AG10803 (cell line): ENCODE data around the gene LTBR.

Experiments
- DNase-seq: peaks from one replicate; pipeline ENCODE4 v3.0.0; 2010; ENCODE audit warnings: low read depth
- H3K4me3 ChIP-seq: 2 replicates; pipeline ENCODE4 v1.5.1; 2011; ENCODE audit warnings: mild to moderate bottlenecking, low read length, control low read depth
- CTCF ChIP-seq: conservative IDR thresholded peaks from 2 replicates; pipeline ENCODE4 v1.5.1; 2011; ENCODE audit warnings: mild to moderate bottlenecking, low read length, control low read depth, inconsistent platforms

Gene LTBR

GRCh38 chr12:6440391-6440790, 56.4 kb downstream of the LTBR start:
- DNase-seq = no peak
- no peak for TF ChIP-seq CTCF
- no peak overlapping the region for H3K4me3 ChIP-seq
